ENCODE results near the gene SULT1E1. TPM values are rescaled to one million over a fixed set of nuclear protein-coding genes. Genes with fewer than 3 reads are reported as not detected.

Gene SULT1E1
- total and polyA plus RNA-seq, 2 of the 8 experiments (the other 6 are each of a cell fraction or from before 2014, with no cell fraction given) = not detected

GRCh38 chr4:69833251-69833650 is 26.7 kb downstream of the SULT1E1 start:
- Histone ChIP-seq H3K79me2 (ENCODE audit: control insufficient read depth in 1 of 2, insufficient read depth in 2 of 2, low read length in 2 of 2) (no peaks in the 10 kb centered on the region), H3K56ac (replicated peaks; ENCODE audit: insufficient read length, low read depth, low read length) (no peak overlapping the region), H3K4me2 (ENCODE audit: insufficient read depth in 1 of 2, low read depth in 2 of 2, low read length in 2 of 2) (no peak overlapping the region), H4K20me1 (replicated peaks in 1 of 2; ENCODE audit: control insufficient read depth in 1 of 2, insufficient read depth in 2 of 2, low read length in 2 of 2) (no peaks in the 10 kb centered on the region), H3K9me3 (ENCODE audit: insufficient read depth in 2 of 2, low read depth in 1 of 2, low read length in 1 of 2) (no peaks in the 10 kb centered on the region), H2BK20ac (ENCODE audit: low read length) (no peak overlapping the region), H2BK120ac (replicated peaks; ENCODE audit: low read depth, low read length) (no peak overlapping the region), H3K23ac (ENCODE audit: insufficient read length) (no peak overlapping the region), H4K91ac (replicated peaks; ENCODE audit: insufficient read length, low read length) (no peak overlapping the region), H3K79me1 (ENCODE audit: low read depth, low read length) (no peaks in the 10 kb centered on the region), H3K23me2 (ENCODE audit: low read depth, low read length) (no peaks in the 10 kb centered on the region), H3K36me3 (ENCODE audit: control insufficient read depth in 2 of 4, insufficient read depth in 4 of 4, low read length in 3 of 4) (no peaks in the 10 kb centered on the region), H4K8ac (ENCODE audit: extremely low read depth, insufficient read depth, low read length) (no peak overlapping the region), H3K4me1 (replicated peaks in 1 of 4; ENCODE audit: control insufficient read depth in 3 of 4, insufficient read depth in 4 of 4, low read length in 3 of 4) (peaks cover 0 to 8% (median 3%) of the 10 kb centered on the region in 4 experiments; a peak in 3 of 7 replicates), H3K14ac (ENCODE audit: insufficient read length) (no peak overlapping the region), H4K5ac (ENCODE audit: insufficient read length, low read depth, low read length) (no peak overlapping the region), H2BK12ac (ENCODE audit: low read depth, low read length) (no peak overlapping the region), H2BK5ac (ENCODE audit: low read depth, low read length) (no peak overlapping the region), H3K27me3 (replicated peaks in 1 of 4; ENCODE audit: control insufficient read depth in 3 of 4, extremely low read depth in 1 of 4, insufficient read depth in 3 of 4, low read length in 3 of 4) (no peaks in the 10 kb centered on the region), H2BK15ac (ENCODE audit: low read length) (no peak overlapping the region), H3K27ac (ENCODE audit: low read depth, low read length) (no peak overlapping the region), H2AK5ac (ENCODE audit: low read depth, low read length) (no peak overlapping the region), H3K4ac (replicated peaks; ENCODE audit: insufficient read length, low read depth, low read length) (no peak overlapping the region), H3K9ac (replicated peaks in 1 of 4; ENCODE audit: extremely low read depth in 1 of 4, low read depth in 3 of 4, low read length in 3 of 4) (no peak overlapping the region), H2AFZ (ENCODE audit: low read length) (no peak overlapping the region), H3K18ac (ENCODE audit: extremely low read depth, low read length) (no peak overlapping the region), H3K4me3 (ENCODE audit: extremely low read depth in 1 of 4, insufficient read depth in 2 of 4, low read depth in 3 of 4, low read length in 4 of 4) (no peak overlapping the region)
- no peak for FAIRE-seq
- ChIA-PET POLR2A (ENCODE audit: partially characterized antibody) (no interaction called here), CTCF (ENCODE audit: partially characterized antibody) (interaction anchor here (1.6 to 1.8 kb wide), 2 partner anchors 9 kb away, joined by 5 to 10 read pairs; no protein-coding TSS in a partner anchor)
- no peak for DNase-seq (ENCODE audit: low read depth in 1 of 2, low spot score in 2 of 2)
- 95% methylated on average over 1 of the region's 1 CpG; no CpG with 5 or more reads in 1 of the 2 experiments for WGBS, 2 experiments (ENCODE audit: extremely low coverage in 1 of 2, insufficient coverage in 1 of 2, insufficient read length in 1 of 2, insufficient replicate concordance in 2 of 2, low coverage in 1 of 2, low lambda C conversion rate in 2 of 2, missing lambda C conversion rate in 1 of 2)
- no peak for TF ChIP-seq TEAD4 (IDR thresholded peaks at IDR 0.05; ENCODE audit: low read depth, low read length)
- TF ChIP-seq ZNF274 (IDR thresholded peaks at IDR 0.05; ENCODE audit: borderline replicate concordance, extremely low read depth, low read length) = no peak
- TF ChIP-seq YY1 (IDR thresholded peaks at IDR 0.05; ENCODE audit: low read depth, low read length) = no peak
- TF ChIP-seq SRF (IDR thresholded peaks at IDR 0.05; ENCODE audit: low read depth, low read length) = no peak
- TF ChIP-seq HDAC2 (IDR thresholded peaks at IDR 0.05; ENCODE audit: borderline replicate concordance in 1 of 2, low read depth in 2 of 2, low read length in 2 of 2) = no peak
- TF ChIP-seq SP2 (IDR thresholded peaks at IDR 0.05; ENCODE audit: low read length) = no peak
- TF ChIP-seq ATF3 (IDR thresholded peaks at IDR 0.05; ENCODE audit: insufficient read depth, low read depth, low read length) = no peak
- TF ChIP-seq SP4 (IDR thresholded peaks at IDR 0.05; ENCODE audit: low read length) = no peak
- TF ChIP-seq ATF2 (IDR thresholded peaks at IDR 0.05; ENCODE audit: low read length) = no peak
- TF ChIP-seq KDM4A (IDR thresholded peaks at IDR 0.05; ENCODE audit: low read depth, low read length, severe bottlenecking) = no peak
- no peak for TF ChIP-seq CTBP2 (IDR thresholded peaks at IDR 0.05; ENCODE audit: borderline replicate concordance, insufficient read depth, insufficient read length, low read length)
- no peak for TF ChIP-seq SP1 (IDR thresholded peaks at IDR 0.05; ENCODE audit: low read depth, low read length)
- TF ChIP-seq TBP (IDR thresholded peaks at IDR 0.05; ENCODE audit: low read depth, low read length) = no peak
